ENCODE results near the gene TLK1.

- TF ChIP-seq POLR2A (IDR thresholded peaks at IDR 0.05; ENCODE audit: low read depth, low read length) (no peak), POLR2AphosphoS5 (IDR thresholded peaks at IDR 0.05; ENCODE audit: low read depth, low read length) (no peak)
These were observed 217.1 kb downstream of the TLK1 start for GRCh38 chr2:170943596-170943995.
